GM18858 (cell line): Measurements from ENCODE around the gene GRIA2.
"Not testable (repeated sequence)": the region's sequence is repeated elsewhere in the genome, so short reads cannot be mapped to it uniquely, and the experiment has no call there.

Source experiments
- ATAC-seq: cut with Tn5 transposase; IDR thresholded peaks from one replicate; pipeline ENCODE4 v1.9.1; 2021; ENCODE audit not compliant: unreplicated experiment

The GRIA2 gene

GRCh38 chr4:157220371-157220881 lies at the start of gene GRIA2:
Gene GRIA2 (plus strand): TSS chr4:157220728. CDS start chr4:157221043, 315 bp downstream.
- ATAC-seq: no peak

- no peak for ATAC-seq
Observed at GRCh38 chr4:157172011-157172410, 48.5 kb upstream of the GRIA2 start.

- not testable (repeated sequence) for ATAC-seq
Observed at GRCh38 chr4:157180268-157180667, 40.3 kb upstream of the GRIA2 start.

GRCh38 chr4:157184300-157184699 lies 36.2 kb upstream of the GRIA2 start:
- ATAC-seq: no peak

GRCh38 chr4:157185363-157185762 lies 35.2 kb upstream of the GRIA2 start:
- no peak for ATAC-seq

GRCh38 chr4:157195374-157195773 lies 25.2 kb upstream of the GRIA2 start:
- no peak for ATAC-seq

GRCh38 chr4:157196046-157196445 lies 24.5 kb upstream of the GRIA2 start:
- ATAC-seq: no peak

- peak; percentile 75 for ATAC-seq
Observed at GRCh38 chr4:157204634-157205244, 15.8 kb upstream of the GRIA2 start.

GRCh38 chr4:157217708-157218107 lies 2.8 kb upstream of the GRIA2 start:
- ATAC-seq: no peak

GRCh38 chr4:157219711-157220370 lies 687 bp upstream of the GRIA2 start:
- ATAC-seq: no peak

- ATAC-seq: no peak
Observed at GRCh38 chr4:157221426-157221894, 932 bp downstream of the GRIA2 start.

- ATAC-seq: no peak
Observed at GRCh38 chr4:157221895-157222770, 1.6 kb downstream of the GRIA2 start.

GRCh38 chr4:157222771-157223160 lies 2.2 kb downstream of the GRIA2 start:
- no peak for ATAC-seq

- no peak for ATAC-seq
Observed at GRCh38 chr4:157223456-157223855, 2.9 kb downstream of the GRIA2 start.

GRCh38 chr4:157225096-157225495 lies 4.6 kb downstream of the GRIA2 start:
- no peak for ATAC-seq

- ATAC-seq: no peak
Observed at GRCh38 chr4:157226035-157226434, 5.5 kb downstream of the GRIA2 start.

GRCh38 chr4:157226601-157227000 lies 6.1 kb downstream of the GRIA2 start:
- ATAC-seq: no peak

GRCh38 chr4:157231525-157231924 lies 11.0 kb downstream of the GRIA2 start:
- no peak for ATAC-seq

GRCh38 chr4:157242871-157243270 lies 22.3 kb downstream of the GRIA2 start:
- ATAC-seq: no peak

GRCh38 chr4:157244348-157244747 lies 23.8 kb downstream of the GRIA2 start:
- ATAC-seq: no peak

GRCh38 chr4:157245351-157245750 lies 24.8 kb downstream of the GRIA2 start:
- no peak for ATAC-seq
